ENCODE results near the gene NOA1.

The NOA1 gene

DNA sequence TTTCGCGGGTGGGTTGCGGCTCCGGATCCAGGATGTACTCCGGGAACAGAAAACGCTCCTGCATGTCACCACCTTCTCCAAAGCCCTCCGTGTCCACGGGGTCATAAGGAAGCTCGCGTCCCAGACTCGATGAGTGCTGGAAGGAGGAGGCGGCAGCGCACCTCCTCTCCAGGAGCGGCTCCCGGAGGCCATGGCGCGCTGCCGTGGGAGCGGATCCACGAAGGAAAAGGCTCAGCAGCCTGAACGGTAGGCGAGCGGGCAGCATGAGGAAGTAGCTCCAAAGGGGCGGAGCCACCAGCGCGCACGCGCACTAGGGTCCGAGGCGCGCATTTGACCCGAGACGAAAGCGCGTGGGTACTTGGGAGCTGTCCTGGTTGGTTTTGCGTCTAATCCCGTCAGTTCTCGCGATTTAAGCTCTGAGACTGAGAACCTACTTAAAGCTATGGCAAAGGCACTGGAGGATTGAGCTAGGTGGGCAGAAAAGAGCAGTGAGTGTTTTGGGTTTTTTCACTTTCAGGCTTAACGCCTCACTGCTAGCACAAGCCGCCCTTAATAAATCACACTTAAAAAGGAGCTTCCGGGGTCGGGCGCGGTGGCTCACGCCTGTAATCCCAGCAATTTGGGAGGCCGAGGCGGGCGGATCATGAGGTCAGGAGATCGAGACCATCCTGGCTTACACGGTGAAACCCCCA lies at the start of gene NOA1:
Gene NOA1 (minus strand): TSS at position 286 of the 692 bp plus-strand sequence. CDS start 21 bp downstream, at position 265.
- DNase-seq: peak; percentile 98

DNA sequence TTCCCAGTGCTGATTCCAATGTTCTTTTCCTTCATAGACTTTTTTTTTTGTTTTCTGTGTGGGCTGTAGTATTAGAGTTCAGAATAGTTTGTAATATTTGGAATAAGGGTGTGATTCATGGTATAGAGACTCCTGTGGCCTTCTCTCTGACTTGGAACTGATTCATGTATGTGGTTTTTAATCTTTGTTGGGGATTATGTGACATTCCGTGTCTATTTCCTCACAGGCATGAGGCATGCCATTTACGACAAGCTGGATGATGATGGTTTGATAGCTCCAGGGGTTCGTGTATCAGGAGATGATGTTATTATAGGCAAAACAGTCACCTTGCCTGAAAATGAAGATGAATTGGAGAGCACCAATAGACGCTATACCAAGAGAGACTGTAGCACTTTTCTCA lies 45.7 kb upstream of the NOA1 start:
- DNase-seq: no peak

DNA sequence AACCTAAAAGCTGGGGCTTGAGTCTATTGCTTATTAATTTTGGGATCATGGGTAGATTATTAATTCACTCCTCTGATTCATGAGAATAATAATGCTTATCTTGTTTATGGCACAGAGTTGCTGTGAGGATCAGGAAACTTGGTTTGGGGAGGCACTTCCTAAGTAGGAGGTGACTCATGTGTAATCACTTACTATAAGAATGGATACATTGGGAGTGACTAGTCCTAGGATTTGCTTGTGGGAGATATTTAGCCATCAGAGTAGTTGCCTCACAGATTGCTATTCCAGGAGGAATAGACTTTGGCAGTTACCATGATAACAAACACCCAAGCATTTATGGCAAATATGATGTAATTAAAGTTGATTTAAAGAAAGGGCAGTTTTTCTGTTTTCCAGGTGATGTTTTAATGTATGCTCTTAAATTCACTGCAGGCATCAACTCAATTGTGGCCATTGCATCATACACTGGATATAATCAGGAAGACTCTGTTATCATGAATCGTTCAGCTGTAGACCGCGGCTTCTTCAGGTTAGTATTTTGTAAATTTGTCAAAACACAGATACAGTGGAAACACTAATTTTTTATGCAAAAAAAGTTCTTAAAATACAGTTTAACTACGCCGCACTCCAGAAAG lies 43.2 kb upstream of the NOA1 start:
- DNase-seq: no peak

DNA sequence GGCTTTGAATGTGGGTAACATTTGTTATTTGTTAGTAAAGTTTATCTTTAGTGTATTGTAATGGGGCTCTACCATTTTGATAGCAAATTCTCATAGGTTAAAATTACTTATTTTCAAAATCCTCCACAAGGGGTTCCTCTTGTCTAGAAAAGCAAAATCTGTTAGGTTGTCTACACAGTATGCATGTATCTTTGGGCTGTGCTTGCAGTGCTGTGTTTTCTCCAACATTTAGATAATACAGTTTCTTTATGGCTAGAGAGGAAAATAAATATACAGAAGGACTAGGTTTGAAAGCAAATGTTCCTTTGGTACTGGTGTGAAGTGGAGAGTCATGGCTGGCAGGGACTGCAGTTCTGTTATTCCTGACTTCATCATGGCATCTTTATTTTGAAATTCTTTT lies 41.6 kb upstream of the NOA1 start:
- no peak for DNase-seq

DNA sequence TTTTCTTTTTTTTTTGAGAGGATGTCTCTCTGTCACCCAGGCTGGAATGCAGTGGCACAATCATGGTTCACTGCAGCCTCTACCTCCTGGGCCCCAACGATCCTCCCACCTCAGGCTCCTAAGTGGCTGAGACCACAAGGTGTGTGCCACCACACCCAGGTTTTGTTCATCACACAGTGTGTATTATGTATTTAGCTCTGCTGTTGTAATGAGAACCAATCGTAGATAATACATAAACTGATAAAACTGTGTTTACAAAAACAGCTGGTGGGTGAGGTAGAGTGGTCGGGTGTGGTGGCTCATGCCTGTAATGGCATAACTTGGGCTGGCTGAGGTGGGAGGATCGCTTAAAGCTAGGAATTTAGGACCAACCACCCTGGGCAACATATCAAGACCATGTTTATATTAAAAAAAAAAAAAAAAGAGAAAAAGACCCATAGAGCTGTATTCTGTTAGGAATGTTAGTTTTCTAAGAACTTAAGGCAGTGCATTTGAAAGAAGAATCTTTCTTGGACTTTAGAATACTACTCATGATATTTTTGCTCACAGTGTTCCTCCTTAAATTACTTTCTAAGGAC lies 36.2 kb upstream of the NOA1 start:
- DNase-seq: no peak

DNA sequence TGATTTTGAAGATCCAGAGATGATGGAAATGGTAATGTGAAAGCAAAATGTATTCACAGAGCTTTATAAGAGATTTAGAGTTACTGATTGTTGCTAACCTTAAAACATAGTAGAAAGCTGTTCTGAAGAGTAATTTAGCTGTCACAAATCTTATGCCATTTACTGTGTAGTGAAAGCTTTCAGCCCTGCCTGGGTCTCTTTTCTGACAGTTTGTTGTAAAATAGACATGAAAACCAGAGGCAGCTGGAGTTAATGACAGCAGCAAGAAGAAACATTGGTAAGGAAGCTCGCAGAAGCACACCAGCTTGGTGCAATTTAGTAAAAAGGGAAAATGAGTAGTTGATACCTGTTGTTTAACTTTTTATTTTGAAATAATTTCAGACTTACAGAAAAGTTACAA lies 22.3 kb upstream of the NOA1 start:
- DNase-seq: no peak

DNA sequence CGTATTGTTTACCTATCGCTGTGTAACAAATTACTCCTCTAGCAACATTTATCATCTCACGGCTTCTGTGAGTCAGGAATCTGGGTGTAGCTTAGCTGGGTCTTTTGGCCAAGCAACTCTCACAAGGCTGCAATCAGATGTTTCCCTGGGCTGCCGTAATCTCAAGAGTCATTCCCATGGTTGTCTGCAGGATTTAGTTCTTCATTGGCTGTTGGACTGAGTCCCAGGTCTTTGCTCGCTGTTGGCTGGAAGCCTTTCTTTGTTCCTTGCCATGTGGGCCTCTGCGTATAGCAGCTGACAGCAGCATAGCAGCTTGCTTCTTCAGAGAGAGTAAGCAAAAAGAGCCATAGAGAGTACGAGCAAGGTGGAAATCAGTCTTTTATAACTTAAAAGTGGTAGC lies 18.1 kb upstream of the NOA1 start:
- no peak for DNase-seq

DNA sequence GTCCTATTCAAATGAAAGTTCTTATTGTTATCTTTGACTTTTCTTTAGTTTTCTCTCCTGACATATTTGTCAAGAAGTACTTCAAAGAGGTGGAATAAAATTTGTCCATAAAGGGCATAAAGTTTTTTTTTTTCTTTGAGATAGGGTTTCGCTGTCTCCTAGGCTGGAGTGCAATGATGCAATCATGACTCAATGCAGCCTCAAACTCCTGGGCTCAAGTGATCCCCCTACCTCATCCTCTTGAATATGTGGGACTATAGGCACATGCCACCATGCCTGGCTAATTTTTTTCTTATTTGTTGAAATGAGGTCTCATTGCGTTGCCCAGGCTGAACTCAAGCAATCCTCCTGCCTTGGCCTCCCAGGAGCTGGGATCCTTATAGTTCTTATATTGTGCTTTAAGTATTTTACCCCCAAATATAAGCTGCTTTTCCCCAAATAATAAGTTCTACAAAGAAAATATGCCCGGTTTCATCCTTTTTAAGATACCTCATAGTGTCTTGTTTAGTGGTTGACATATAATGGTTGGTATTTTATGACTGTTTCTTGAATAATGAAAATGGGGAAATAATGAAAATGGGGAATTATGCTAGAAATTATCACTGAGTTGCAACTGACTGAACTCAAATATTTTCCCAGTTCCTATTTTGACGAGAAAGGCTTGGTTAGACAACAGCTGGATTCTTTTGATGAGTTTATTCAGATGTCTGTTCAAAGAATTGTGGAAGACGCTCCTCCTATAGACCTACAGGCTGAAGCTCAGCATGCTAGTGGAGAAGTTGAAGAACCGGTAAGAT lies 12.9 kb upstream of the NOA1 start:
- DNase-seq: no peak

DNA sequence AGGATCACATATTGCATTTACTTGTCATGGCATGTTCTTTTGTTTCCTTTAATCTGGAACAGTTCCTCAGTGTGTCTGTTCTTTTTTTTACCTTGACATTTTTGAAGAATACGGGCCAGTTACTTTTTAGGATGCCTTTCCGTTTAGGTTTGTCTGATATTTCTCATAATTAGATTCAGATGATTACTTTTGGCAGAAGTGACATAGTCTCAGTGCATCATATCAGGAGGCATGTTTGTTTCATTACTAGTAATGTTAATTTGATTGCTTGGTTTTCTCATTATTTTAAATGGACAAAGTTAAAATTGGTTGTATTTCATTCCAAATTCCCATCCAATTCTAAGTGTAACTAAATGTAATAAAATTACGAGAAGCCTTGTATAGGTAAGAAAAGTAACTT lies 9.5 kb upstream of the NOA1 start:
- no peak for DNase-seq

DNA sequence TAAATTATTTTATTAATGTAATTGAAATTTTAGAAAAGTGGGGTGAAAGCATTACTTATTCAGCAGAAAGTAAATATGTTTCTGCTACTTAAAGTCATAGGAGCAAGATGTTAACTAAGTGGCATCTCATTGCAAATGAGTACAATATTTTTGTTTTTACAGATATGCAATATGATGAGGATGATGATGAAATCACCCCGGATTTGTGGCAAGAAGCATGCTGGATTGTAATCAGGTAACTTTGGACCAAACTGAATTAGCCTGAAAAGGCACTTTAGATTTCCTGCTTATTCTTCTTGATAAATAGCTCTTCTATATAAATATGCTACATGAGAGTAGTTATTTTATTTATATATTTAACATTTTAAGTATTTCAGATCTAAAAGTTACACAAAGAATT lies 8.8 kb upstream of the NOA1 start:
- no peak for DNase-seq

DNA sequence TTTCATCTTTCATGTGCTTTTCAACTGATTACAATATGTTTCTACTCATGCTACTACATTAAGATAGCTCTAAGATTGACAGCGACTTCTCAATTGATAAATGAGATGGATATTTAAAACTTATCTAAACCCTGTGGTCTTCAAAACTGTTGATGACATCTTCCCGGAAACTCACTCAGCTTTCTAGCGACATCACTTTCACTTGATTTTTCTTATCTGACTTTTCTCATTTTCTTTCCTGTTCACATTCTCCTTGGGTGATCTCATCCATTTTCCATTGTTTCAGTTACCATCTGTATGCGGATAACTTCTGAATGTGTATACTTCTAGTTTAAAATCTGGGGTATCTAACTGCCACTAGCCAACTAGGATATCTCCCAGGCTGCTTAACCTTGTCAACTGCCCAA lies 4.4 kb upstream of the NOA1 start:
- no peak for DNase-seq

DNA sequence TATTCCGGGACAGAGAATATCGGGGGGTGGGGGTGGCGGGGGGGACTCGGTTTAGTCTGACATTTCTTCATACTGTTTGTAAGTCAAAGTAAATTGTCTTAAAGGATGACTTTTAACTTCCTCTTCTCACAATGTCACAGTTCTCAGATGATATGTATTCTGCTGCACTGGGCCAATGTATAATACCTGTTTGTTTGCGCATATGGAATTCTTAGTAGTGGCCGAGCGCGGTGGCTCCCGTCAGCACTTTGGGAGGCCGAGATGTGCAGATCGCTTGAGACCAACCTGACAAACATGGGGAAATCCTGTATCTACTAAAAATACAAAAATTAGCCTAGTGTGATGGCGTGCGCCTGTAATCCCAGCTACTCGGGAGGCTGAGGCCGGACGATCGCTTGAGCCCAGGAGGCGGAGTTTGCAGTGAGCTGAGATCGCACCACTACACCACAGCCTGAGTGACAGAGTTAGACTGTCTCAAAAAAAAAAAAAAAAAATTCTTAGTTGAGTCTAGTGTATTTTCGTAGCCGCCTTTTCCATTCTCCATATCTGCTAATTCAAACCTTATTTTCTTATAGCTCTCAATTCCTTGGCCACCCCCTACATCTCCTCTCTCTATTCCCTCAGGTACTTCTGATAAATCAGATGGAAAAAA lies 2.1 kb upstream of the NOA1 start:
- DNase-seq: peak; percentile 59

DNA sequence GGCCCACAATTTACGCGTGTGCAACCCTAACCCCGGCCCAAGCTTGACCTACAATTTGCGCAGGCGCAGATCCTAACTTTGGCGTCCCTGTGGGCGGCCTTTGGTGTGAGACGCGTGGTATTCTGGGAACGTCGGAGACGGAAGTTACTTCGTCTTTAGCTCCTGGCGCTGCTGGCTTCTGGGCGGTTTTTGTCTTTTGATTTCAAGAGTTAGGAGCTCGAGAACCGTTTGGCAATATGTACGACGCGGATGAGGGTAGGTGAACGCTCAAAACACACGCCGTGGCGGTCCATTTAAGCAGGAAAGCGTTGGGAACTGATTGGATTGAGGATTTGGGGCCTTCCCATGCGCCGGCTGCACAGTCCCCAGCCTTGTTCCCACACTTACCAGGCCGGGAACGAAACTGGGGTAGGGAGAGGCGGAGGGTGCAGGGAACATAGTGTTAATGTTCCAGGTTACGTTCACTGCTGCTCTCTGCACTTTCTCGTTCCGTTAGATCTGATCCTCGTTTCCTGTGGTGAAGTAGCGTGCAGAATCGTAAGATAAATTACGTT lies 1.4 kb upstream of the NOA1 start, which contains the start of gene POLR2B:
Gene POLR2B (plus strand): TSS at position 147 of the 554 bp plus-strand sequence. CDS start 90 bp downstream, at position 237.
- peak; percentile 97 for DNase-seq

DNA sequence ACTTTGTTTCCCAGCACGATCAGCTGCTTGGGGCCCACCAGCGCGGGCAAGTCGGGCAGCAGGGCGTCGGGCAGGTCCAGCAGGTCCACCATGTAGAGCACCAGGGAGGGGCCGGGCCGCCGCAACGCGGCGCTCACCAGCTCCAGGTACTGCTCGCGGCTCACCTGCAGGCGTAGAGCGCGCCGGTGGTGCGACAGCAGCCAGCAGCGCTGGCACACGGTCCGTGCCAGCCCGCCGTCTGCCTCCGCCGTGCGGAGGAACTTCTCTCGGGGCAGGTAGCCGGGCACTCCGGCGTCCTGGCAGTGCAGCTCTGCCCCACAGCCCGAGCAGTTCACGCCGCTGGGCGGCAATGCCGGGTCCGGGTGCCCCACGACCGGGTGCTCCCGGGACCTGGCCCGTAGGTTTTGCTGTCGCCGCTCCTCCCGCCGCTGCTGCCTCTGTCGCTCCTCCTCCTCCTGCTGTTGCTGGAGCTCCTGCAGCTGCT lies 527 bp downstream of the NOA1 start:
- DNase-seq: peak; percentile 79

DNA sequence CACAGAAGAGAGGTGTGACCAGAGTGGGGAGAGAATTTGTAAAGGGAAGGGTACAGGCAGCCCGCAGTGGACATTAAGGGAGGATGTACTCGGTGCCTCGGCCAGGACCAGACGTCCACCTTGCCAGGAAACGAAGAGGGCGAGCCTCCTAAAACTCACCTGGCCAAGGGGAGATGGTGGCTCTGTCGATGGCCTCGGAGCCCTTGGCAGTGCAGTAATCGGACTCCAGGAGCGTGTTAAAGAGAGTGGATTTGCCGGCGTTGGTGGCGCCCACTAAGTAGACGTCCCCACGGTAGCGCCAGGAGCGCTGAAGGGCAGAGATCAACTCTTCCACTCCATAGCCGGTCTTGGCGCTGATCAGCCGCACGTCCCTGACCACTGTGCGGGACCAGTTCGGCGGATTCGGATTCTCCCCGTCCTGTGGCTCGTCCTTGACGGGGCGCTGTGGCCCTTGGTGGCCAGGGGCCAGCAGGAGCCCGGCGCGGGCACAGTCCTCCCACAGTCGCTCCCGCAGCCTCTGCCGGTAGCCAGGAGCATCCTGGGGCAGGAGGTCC lies 1.0 kb downstream of the NOA1 start:
- peak; percentile 59 for DNase-seq

DNA sequence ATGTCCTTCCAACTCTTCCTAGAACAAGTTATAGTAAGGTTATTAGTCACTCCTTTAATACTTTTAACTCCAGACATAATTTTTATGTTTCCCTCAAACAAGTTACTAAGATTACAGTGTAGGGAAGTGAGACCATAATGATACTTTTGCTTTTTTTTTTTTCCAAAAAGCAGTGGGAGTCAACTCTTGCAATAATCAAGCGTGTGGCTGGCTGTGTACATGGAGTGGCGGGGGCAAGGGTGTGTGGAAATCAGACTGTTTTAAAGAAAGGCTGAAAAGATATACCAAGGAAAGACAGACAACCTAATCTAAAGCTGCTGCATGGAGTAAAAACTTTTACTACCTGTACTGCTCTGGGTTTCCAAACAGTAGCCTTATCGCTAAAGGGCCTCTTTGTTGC lies 4.1 kb downstream of the NOA1 start:
- DNase-seq: no peak

DNA sequence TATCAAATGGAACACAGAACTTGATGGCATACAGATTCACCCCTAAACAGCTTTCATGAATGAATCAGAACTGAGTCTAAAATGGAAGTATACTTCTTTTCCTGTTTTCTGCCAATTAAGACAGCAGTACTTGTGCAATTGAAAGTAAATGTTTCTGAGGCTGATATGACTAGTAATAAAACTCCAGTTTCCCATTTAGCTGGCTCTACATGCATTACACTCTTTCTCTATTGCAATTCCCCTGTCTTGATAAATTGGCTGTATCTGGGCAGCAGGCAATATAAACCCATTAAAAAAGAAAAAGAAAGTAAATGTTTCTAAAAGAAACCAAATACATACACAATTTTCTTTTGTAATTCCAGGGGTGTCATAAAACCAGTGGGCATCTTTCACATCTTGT lies 4.6 kb downstream of the NOA1 start:
- DNase-seq: no peak

DNA sequence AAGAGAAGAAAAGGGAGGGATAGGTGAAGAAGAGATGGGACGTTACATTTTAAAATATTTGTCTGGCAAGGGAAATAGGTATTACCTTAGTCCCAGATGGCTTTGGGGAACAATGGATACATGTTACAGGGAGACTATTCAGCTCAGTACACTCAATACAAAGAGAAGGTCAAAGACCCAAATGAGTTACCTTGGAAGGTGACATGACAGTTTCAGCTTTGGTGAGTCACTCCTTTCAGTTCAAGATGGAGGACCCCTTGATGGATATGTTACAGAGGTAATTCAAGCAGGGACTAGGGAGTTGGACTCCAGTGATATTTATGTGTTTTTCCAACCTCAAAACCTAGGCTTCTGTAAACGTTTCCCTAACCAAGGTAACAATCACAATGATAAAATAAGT lies 5.0 kb downstream of the NOA1 start:
- DNase-seq: no peak

DNA sequence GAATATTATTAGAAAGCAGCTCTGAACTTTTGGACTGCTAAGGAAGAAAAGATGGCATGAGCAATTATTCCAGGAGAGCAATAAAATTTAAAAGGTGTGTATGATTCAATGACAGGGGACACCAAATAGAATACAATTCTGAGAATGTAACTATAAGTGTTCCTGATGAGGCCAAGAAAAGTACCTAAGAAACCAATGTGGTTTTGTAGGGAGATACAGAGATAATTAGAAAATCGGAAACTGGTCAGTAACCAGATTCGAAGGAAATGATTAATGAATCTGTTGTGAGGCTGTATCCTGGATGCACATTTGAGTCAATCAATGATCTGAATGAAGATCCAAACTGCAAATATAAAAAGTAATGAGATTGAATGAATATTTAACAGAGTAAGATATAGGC lies 6.0 kb downstream of the NOA1 start:
- DNase-seq: no peak

DNA sequence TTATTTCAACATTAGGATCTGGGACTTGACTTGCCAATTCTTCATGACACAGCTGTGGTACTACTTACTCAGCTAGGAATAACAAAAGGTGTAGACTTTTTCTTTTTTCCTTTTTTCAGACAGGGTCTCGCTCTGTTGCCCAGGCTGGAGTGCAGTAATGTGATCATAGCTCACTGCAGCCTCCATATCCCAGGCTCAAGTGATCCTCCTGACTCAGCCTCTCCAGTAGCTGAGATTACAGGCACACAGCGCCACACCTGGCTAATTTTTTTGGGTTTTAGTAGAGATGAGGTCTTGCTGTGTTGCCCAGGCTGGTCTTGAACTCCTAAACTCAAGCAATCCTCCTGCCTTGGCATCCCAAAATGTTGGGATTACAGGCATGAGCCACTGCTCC lies 16.3 kb downstream of the NOA1 start:
- no peak for DNase-seq

DNA sequence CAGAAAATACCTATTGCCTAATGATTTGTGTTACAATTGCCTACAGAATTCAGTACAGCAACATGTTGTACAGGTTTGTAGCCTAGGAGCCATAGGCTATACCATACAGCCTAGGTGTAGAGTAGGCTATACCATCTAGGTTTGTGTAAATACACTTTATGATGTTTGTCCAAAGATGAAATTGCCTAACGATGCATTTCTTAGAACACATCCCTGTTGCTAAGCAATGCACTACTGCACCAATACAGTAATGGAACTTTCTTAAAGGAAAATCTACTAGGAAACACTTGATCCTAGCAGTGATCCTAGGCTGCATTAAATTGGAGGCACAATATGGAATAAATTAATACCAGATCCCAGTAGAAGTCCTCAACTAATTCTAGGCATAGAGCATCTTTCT lies 18.3 kb downstream of the NOA1 start:
- DNase-seq: peak; percentile 28

DNA sequence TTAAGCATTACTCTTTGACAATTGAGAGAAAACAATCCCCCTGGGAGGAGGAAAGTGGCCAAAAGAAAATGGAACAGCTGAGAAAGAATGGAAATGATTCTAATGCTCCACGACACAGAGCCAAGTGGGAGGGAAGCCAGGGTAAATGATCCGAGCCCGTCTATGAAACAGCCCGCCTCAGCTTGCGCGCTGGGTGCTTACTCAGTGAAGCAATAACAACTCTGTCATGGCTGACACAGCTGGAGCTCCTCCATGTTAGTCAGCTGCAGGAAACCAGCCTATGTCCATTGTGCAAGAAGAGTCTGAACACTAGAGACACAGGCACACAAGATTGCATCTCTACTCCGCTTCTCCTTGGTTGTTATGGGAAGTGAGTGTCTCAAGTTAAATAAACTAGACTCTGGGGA lies 19.3 kb downstream of the NOA1 start:
- peak; percentile 4 for DNase-seq
